Measurements from ENCODE around the gene SNRK.

GRCh38 chr3:43279082-43279481, 7.3 kb upstream of the SNRK start:
- TF ChIP-seq CTCF (IDR thresholded peaks at IDR 0.05) = no peak
- TF ChIP-seq POLR2AphosphoS5 (IDR thresholded peaks at IDR 0.05) = no peak
- no peak for TF ChIP-seq POLR2A (IDR thresholded peaks at IDR 0.05)
- no peak for TF ChIP-seq EP300 (IDR thresholded peaks at IDR 0.05)
